ENCODE measurements around the gene CCDC175.

DNA sequence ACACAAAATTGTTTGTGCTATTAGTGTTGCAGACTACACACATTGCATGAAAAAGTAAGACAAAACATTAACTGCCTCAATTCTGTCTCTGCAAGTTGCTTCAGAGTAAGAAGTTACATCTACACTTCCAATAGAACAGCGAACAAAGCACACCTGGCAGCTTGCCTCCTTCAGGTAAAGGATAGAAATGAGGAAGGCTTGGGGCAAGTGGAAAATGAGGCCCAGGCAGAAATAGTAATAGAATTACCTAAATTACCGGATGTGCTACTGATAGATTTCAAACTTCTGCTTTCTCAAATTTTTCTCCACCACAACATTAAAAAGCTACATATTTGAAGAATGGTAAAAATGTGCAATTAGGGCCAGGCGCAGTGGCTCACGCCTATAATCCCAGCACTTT, 37.7 kb downstream of the CCDC175 start:
- TF ChIP-seq POLR2A (IDR thresholded peaks at IDR 0.05; ENCODE audit: borderline replicate concordance, extremely low read depth, insufficient read depth, insufficient read length) (no peak), YY1 (IDR thresholded peaks at IDR 0.05; ENCODE audit: extremely low read depth, insufficient replicate concordance, low read depth, low read length) (no peak), SIN3A (IDR thresholded peaks at IDR 0.05; ENCODE audit: low read depth) (no peak), EZH2 (IDR thresholded peaks at IDR 0.05) (no peak), POLR2AphosphoS5 (IDR thresholded peaks at IDR 0.05; ENCODE audit: low read depth, low read length) (no peak)
- TF ChIP-seq, protein P1, sequence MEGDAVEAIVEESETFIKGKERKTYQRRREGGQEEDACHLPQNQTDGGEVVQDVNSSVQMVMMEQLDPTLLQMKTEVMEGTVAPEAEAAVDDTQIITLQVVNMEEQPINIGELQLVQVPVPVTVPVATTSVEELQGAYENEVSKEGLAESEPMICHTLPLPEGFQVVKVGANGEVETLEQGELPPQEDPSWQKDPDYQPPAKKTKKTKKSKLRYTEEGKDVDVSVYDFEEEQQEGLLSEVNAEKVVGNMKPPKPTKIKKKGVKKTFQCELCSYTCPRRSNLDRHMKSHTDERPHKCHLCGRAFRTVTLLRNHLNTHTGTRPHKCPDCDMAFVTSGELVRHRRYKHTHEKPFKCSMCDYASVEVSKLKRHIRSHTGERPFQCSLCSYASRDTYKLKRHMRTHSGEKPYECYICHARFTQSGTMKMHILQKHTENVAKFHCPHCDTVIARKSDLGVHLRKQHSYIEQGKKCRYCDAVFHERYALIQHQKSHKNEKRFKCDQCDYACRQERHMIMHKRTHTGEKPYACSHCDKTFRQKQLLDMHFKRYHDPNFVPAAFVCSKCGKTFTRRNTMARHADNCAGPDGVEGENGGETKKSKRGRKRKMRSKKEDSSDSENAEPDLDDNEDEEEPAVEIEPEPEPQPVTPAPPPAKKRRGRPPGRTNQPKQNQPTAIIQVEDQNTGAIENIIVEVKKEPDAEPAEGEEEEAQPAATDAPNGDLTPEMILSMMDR (IDR thresholded peaks at IDR 0.05 in 2 of 3, conservative IDR thresholded peaks at IDR 0.05 in 1 of 3; ENCODE audit: borderline replicate concordance in 1 of 3, insufficient read depth in 1 of 3, low read depth in 2 of 3, low read length in 2 of 3) = no peak

Data from HCT116 (cell line).